Thoracic aorta (tissue), 2 donors: ENCODE measurements around the gene MINDY4. TPM values are rescaled to one million over a fixed set of nuclear protein-coding genes. Genes with fewer than 3 reads are reported as not detected.
"Not testable (repeated sequence)": the region's sequence is repeated elsewhere in the genome, so short reads cannot be mapped to it uniquely, and the experiment has no call there.

Experiments
- ATAC-seq: fragments of 150-250 bp; one replicate; pipeline ENCODE4 v1.8.0; 2017; ENCODE audit warnings: low read depth; ENCODE audit not compliant: insufficient number of reproducible peaks, low FRiP score
- DNase-seq: peaks from one replicate; pipeline ENCODE4 v3.0.0-alpha.2; 2020; ENCODE audit warnings: low spot score
- H3K27ac ChIP-seq, 2 donors: fragments of 200-600 bp; sonication (generic); 1 replicate in 1 of 2; 2 replicates in 1 of 2; pipeline ENCODE4 v1.5.1; 2016; ENCODE audit warnings: mild to moderate bottlenecking in 2 of 2, moderate library complexity in 2 of 2
- H3K27me3 ChIP-seq: fragments of 200-600 bp; sonication (generic); replicated peaks from 2 replicates; pipeline ENCODE4 v1.6.0; 2016; ENCODE audit warnings: mild to moderate bottlenecking; ENCODE audit not compliant: insufficient read depth
- H3K36me3 ChIP-seq: fragments of 200-600 bp; sonication (generic); one replicate; pipeline ENCODE4 v1.5.1; 2016
- H3K4me1 ChIP-seq, 2 donors: fragments of 200-600 bp; sonication (generic); 1 replicate in 1 of 2; 2 replicates in 1 of 2; pipeline versions ENCODE4 v1.5.1 to v1.6.0; 2016; ENCODE audit warnings: low read depth in 2 of 2, mild to moderate bottlenecking in 1 of 2; ENCODE audit not compliant: control insufficient read depth in 1 of 2
- H3K4me3 ChIP-seq: fragments of 200-600 bp; sonication (generic); 2 replicates; pipeline ENCODE4 v1.5.1; 2016; ENCODE audit warnings: mild to moderate bottlenecking
- H3K9me3 ChIP-seq: fragments of 200-600 bp; sonication (generic); 2 replicates; pipeline ENCODE4 v1.5.1; 2016
- total RNA-seq, 2 donors: library from RNA; depleted of rRNA; stranded (reverse); fragments of >200 nt; gene quantifications; one replicate each; pipeline versions ENCODE4 v1.1.0 to v1.2.3, GENCODE V29; 2016
- TF ChIP-seq, protein P1 (sequence below): fragments of 200-600 bp; sonication (generic); IDR thresholded peaks from one replicate; pipeline ENCODE4 v1.5.1; 2019; ENCODE audit warnings: antibody characterized with exemption

The MINDY4 gene
- total RNA-seq, 2 donors from 2014 or later, result 32.0 to 44.0 TPM

GRCh38 chr7:30828591-30828990 lies 57.4 kb downstream of the MINDY4 start:
- Histone ChIP-seq H3K4me1 (peaks cover 0 to 52% of the 10 kb centered on the region in 2 donors), H3K27me3 (no peaks in the 10 kb centered on the region), H3K27ac (no peak overlapping the region), H3K4me3 (no peak overlapping the region), H3K36me3 (no peaks in the 10 kb centered on the region), H3K9me3 (no peaks in the 10 kb centered on the region)
- DNase-seq, result no peak
- TF ChIP-seq, protein P1, sequence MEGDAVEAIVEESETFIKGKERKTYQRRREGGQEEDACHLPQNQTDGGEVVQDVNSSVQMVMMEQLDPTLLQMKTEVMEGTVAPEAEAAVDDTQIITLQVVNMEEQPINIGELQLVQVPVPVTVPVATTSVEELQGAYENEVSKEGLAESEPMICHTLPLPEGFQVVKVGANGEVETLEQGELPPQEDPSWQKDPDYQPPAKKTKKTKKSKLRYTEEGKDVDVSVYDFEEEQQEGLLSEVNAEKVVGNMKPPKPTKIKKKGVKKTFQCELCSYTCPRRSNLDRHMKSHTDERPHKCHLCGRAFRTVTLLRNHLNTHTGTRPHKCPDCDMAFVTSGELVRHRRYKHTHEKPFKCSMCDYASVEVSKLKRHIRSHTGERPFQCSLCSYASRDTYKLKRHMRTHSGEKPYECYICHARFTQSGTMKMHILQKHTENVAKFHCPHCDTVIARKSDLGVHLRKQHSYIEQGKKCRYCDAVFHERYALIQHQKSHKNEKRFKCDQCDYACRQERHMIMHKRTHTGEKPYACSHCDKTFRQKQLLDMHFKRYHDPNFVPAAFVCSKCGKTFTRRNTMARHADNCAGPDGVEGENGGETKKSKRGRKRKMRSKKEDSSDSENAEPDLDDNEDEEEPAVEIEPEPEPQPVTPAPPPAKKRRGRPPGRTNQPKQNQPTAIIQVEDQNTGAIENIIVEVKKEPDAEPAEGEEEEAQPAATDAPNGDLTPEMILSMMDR, result no peak
- no peak for ATAC-seq

DNA sequence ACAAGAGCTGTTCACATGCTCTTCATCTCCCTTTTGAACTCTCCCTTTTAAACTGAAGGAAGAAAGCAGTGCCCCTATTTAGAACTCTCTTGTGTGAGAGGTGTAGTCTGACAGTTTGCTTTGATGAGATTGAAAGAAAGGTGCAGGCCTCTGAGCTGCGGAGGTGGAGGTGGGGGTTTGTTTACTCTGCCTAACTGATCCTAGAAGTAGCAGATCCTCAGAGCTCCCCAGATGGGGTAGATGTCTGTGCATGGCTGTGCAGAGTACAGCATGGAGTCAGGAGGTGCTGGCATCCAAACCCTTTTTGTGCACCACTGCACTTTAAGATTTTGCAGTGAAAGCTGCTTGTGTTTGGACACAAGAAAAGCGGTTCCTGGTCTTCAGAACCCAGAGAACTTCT lies 58.3 kb downstream of the MINDY4 start:
- H3K27ac ChIP-seq, result no peak overlapping the region
- TF ChIP-seq, protein P1, result no peak
- no peaks in the 10 kb centered on the region for H3K9me3 ChIP-seq
- H3K4me1 ChIP-seq, result peaks cover 0 to 52% of the 10 kb centered on the region in 2 donors
- DNase-seq (no peak), ATAC-seq (no peak)
- H3K4me3 ChIP-seq, result no peak overlapping the region
- no peaks in the 10 kb centered on the region for H3K36me3 ChIP-seq
- no peaks in the 10 kb centered on the region for H3K27me3 ChIP-seq

GRCh38 chr7:30831227-30831626 lies 60.0 kb downstream of the MINDY4 start:
- Histone ChIP-seq H3K36me3 (no peaks in the 10 kb centered on the region), H3K4me1 (peaks cover 0 to 37% of the 10 kb centered on the region in 2 donors), H3K4me3 (no peak overlapping the region), H3K9me3 (no peaks in the 10 kb centered on the region), H3K27ac (no peak overlapping the region), H3K27me3 (no peaks in the 10 kb centered on the region)
- ATAC-seq, result no peak
- no peak for DNase-seq
- TF ChIP-seq, protein P1, result no peak

- TF ChIP-seq, protein P1, result no peak
- DNase-seq (no peak), ATAC-seq (no peak)
- peaks cover 0 to 31% of the 10 kb centered on the region in 2 donors for H3K4me1 ChIP-seq
- no peaks in the 10 kb centered on the region for H3K36me3 ChIP-seq
- H3K9me3 ChIP-seq, result no peaks in the 10 kb centered on the region
- H3K27me3 ChIP-seq, result no peaks in the 10 kb centered on the region
- peak overlapping the region in 1 of 2 donors; percentile 11 for H3K27ac ChIP-seq
- no peak overlapping the region for H3K4me3 ChIP-seq
Observed at GRCh38 chr7:30831936-30832335, 60.7 kb downstream of the MINDY4 start.

DNA sequence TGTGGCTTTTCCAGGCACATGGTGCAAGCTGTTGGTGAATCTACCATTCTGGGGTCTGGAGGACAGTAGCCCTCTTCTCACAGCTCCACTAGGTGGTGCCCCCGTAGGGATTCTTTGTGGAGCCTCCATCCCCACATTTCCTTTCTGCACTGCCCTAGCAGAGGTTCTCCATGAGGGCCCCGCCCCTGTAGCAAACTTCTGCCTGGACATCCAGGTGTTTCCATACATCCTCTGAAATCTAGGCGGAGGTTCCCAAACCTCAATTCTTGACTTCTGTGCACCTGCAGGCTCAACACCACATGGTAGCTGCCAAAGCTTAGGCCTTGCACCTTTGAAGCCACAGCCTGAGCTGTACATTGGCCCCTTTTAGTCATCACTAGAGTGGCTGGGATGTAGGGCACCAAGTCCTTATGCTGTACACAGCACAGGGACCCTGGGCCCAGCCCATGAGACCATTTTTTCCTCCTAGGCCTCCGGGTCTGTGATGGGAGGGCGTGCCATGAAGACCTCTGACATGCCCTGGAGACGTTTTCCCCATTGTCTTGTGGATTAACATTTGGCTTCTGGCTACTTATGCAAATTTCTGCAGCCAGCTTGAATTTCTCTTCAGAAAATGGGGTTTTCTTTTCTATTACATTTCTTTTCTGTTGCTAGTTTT lies 62.9 kb downstream of the MINDY4 start:
- H3K4me3 ChIP-seq, H3K27ac ChIP-seq, H3K27me3 ChIP-seq, ATAC-seq, H3K36me3 ChIP-seq, H3K9me3 ChIP-seq, DNase-seq: not testable (repeated sequence)
- H3K4me1 ChIP-seq, result peaks cover 0 to 16% of the 10 kb centered on the region in 2 donors
